Measurements from ENCODE around the gene RPN1.
"Not testable (repeated sequence)": the region's sequence is repeated elsewhere in the genome, so short reads cannot be mapped to it uniquely, and the experiment has no call there.

Gene RPN1

GRCh38 chr3:128607710-128608048 is 42.9 kb downstream of the RPN1 start:
- no peak for DNase-seq

GRCh38 chr3:128606094-128606493 is 44.5 kb downstream of the RPN1 start:
- no peak for DNase-seq

- DNase-seq = no peak
Measured at GRCh38 chr3:128605091-128606046, 45.2 kb downstream of the RPN1 start.

- no peak for DNase-seq
Measured at GRCh38 chr3:128603811-128604775, 46.5 kb downstream of the RPN1 start.

- no peak for DNase-seq
Measured at GRCh38 chr3:128603313-128603712, 47.3 kb downstream of the RPN1 start.

- DNase-seq = no peak
Measured at GRCh38 chr3:128598884-128599664, 51.5 kb downstream of the RPN1 start.

GRCh38 chr3:128597900-128598299 is 52.7 kb downstream of the RPN1 start:
- DNase-seq = no peak

- DNase-seq = no peak
Measured at GRCh38 chr3:128592864-128593263, 57.8 kb downstream of the RPN1 start.

GRCh38 chr3:128591738-128592426 is 58.7 kb downstream of the RPN1 start:
- DNase-seq = no peak

- no peak for DNase-seq
Measured at GRCh38 chr3:128590948-128591347, 59.7 kb downstream of the RPN1 start.

- DNase-seq = not testable (repeated sequence)
Measured at GRCh38 chr3:128589985-128590384, 60.6 kb downstream of the RPN1 start.

- DNase-seq = no peak
Measured at GRCh38 chr3:128588147-128588546, 62.5 kb downstream of the RPN1 start.

- no peak for DNase-seq
Measured at GRCh38 chr3:128587391-128587790, 63.2 kb downstream of the RPN1 start.

GRCh38 chr3:128586932-128587331 is 63.7 kb downstream of the RPN1 start:
- not testable (repeated sequence) for DNase-seq

- not testable (repeated sequence) for DNase-seq
Measured at GRCh38 chr3:128586391-128586790, 64.2 kb downstream of the RPN1 start.

- DNase-seq = no peak
Measured at GRCh38 chr3:128585974-128586373, 64.6 kb downstream of the RPN1 start.

- no peak for DNase-seq
Measured at GRCh38 chr3:128585189-128585588, 65.4 kb downstream of the RPN1 start.

- peak; percentile 77 for DNase-seq
Measured at GRCh38 chr3:128584412-128585020, 66.1 kb downstream of the RPN1 start.

GRCh38 chr3:128581566-128581965 is 69.1 kb downstream of the RPN1 start:
- no peak for DNase-seq

GRCh38 chr3:128579927-128580326 is 70.7 kb downstream of the RPN1 start:
- DNase-seq = no peak

- no peak for DNase-seq
Measured at GRCh38 chr3:128578346-128578745, 72.3 kb downstream of the RPN1 start.

- DNase-seq = no peak
Measured at GRCh38 chr3:128577711-128578110, 72.9 kb downstream of the RPN1 start.
